CD14-positive monocyte (primary cell): ENCODE measurements around the gene RASSF7. TPM values are rescaled to one million over a fixed set of nuclear protein-coding genes. Genes with fewer than 3 reads are reported as not detected.
A peak's percentile ranks its signal among the peaks of the same experiment; 100 is the strongest.

Experiments
- DNase-seq, 3 donors: peaks; one replicate each; pipeline ENCODE4 v3.0.0-alpha.2; 2011 to 2022
- H2AFZ ChIP-seq: 2 replicates; pipeline ENCODE4 v1.6.0; 2012; ENCODE audit warnings: mild to moderate bottlenecking, low read depth, low read length, inconsistent platforms; ENCODE audit not compliant: insufficient read depth, poor library complexity, severe bottlenecking
- H3K27ac ChIP-seq, 2 donors: 1 replicate in 1 of 2; 2 replicates in 1 of 2; pipeline ENCODE4 v1.5.1; 2012 to 2013; ENCODE audit warnings: low read length in 2 of 2, control low read depth in 1 of 2, inconsistent platforms in 1 of 2, low read depth in 1 of 2, mild to moderate bottlenecking in 1 of 2
- H3K27me3 ChIP-seq, 2 donors: one replicate each; pipeline versions ENCODE4 v1.6.0 to v1.6.1; 2011 to 2013; ENCODE audit warnings: low read length in 2 of 2; ENCODE audit not compliant: control insufficient read depth in 2 of 2, insufficient read depth in 2 of 2
- H3K36me3 ChIP-seq, 2 donors: replicated peaks in 1 of 2; 1 replicate in 1 of 2; 2 replicates in 1 of 2; pipeline versions ENCODE4 v1.5.1 to v1.6.1; 2012 to 2013; ENCODE audit warnings: low read length in 2 of 2, control low read depth in 1 of 2, inconsistent platforms in 1 of 2, mild to moderate bottlenecking in 1 of 2; ENCODE audit not compliant: insufficient read depth in 2 of 2, control insufficient read depth in 1 of 2
- H3K4me1 ChIP-seq, 2 donors: 1 replicate in 1 of 2; 2 replicates in 1 of 2; pipeline versions ENCODE4 v1.5.1 to v1.6.1; 2012 to 2013; ENCODE audit warnings: low read length in 2 of 2, control low read depth in 1 of 2, inconsistent platforms in 1 of 2, mild to moderate bottlenecking in 1 of 2, moderate library complexity in 1 of 2; ENCODE audit not compliant: insufficient read depth in 2 of 2, control insufficient read depth in 1 of 2
- H3K4me2 ChIP-seq: replicated peaks from 2 replicates; pipeline ENCODE3; 2012; ENCODE audit warnings: low read length, moderate library complexity, mild to moderate bottlenecking; ENCODE audit not compliant: poor library complexity, severe bottlenecking; ENCODE audit errors: extremely low read depth
- H3K4me3 ChIP-seq, 3 experiments: fragments of 200-600 bp in 1 of 3; sonication (generic) in 1 of 3; replicated peaks in 1 of 3; 1 replicate in 2 of 3; 2 replicates in 1 of 3; pipeline ENCODE4 v1.5.1; 2011 to 2013; ENCODE audit warnings: low read length in 3 of 3, mild to moderate bottlenecking in 3 of 3, control low read depth in 2 of 3, low read depth in 2 of 3, inconsistent platforms in 1 of 3, moderate library complexity in 1 of 3
- H3K79me2 ChIP-seq: 2 replicates; pipeline ENCODE4 v1.6.0; 2012; ENCODE audit warnings: mild to moderate bottlenecking, control low read depth, inconsistent platforms, low read length, moderate library complexity; ENCODE audit not compliant: insufficient read depth
- H3K9ac ChIP-seq: 2 replicates; pipeline ENCODE4 v1.6.0; 2017; ENCODE audit warnings: low read length, mild to moderate bottlenecking; ENCODE audit not compliant: insufficient read depth, poor library complexity, severe bottlenecking
- H3K9me3 ChIP-seq, 2 donors: replicated peaks in 1 of 2; 1 replicate in 1 of 2; 2 replicates in 1 of 2; pipeline versions ENCODE4 v1.5.1 to v1.6.1; 2012 to 2013; ENCODE audit warnings: low read length in 2 of 2, control low read depth in 1 of 2; ENCODE audit not compliant: control insufficient read depth in 1 of 2, insufficient read depth in 1 of 2
- H4K20me1 ChIP-seq: 2 replicates; pipeline ENCODE4 v1.6.0; 2012; ENCODE audit warnings: mild to moderate bottlenecking, low read length, control low read depth, moderate library complexity; ENCODE audit not compliant: insufficient read depth
- H3K27ac Mint-ChIP-seq, 7 donors: one replicate each; pipeline ENCODE4 v1.8.0; 2020; ENCODE audit warnings: mild to moderate bottlenecking in 7 of 7, mixed read lengths in 7 of 7, moderate library complexity in 6 of 7, inconsistent platforms in 2 of 7
- H3K27me3 Mint-ChIP-seq, 3 donors: one replicate each; pipeline ENCODE4 v1.8.0; 2021 to 2022; ENCODE audit warnings: low read depth in 3 of 3, mild to moderate bottlenecking in 3 of 3, mixed read lengths in 3 of 3, moderate library complexity in 3 of 3, inconsistent platforms in 1 of 3
- H3K36me3 Mint-ChIP-seq, 2 donors: one replicate each; pipeline ENCODE4 v1.8.0; 2020; ENCODE audit warnings: mixed read lengths in 2 of 2, inconsistent platforms in 1 of 2, mild to moderate bottlenecking in 1 of 2
- H3K4me1 Mint-ChIP-seq: one replicate; pipeline ENCODE4 v1.8.0; 2020; ENCODE audit warnings: mild to moderate bottlenecking, mixed read lengths
- H3K4me3 Mint-ChIP-seq, 2 donors: one replicate each; pipeline ENCODE4 v1.8.0; 2020; ENCODE audit warnings: mild to moderate bottlenecking in 2 of 2, mixed read lengths in 2 of 2, moderate library complexity in 1 of 2
- H3K9me3 Mint-ChIP-seq, 7 donors: one replicate each; pipeline ENCODE4 v1.8.0; 2020 to 2022; ENCODE audit warnings: mixed read lengths in 7 of 7, mild to moderate bottlenecking in 6 of 7, moderate library complexity in 6 of 7, inconsistent platforms in 2 of 7
- WGBS: methylation state at CpG from one replicate; pipeline ENCODE4 v1.1.5; 2013; ENCODE audit warnings: missing lambda C conversion rate; ENCODE audit not compliant: insufficient coverage; 5-methylcytosine and 5-hydroxymethylcytosine counted together
- intact Hi-C, 2 donors: fragments of 100-400 bp; cut with micrococcal nuclease; formaldehyde crosslinking; loops; one replicate each; pipeline versions ENCODE4 v1.15.0 to v1.15.1; 2023
- polyA plus RNA-seq, 3 donors: library from polyadenylated mRNA; depleted of rRNA in 1 of 3; unstranded in 2 of 3; stranded (reverse) in 1 of 3; fragments of 300-500 nt in 2 of 3; fragments of >200 nt in 1 of 3; fragmentation: Illumina TruSeq in 2 of 3; gene quantifications; 1 replicate in 2 of 3; 2 replicates in 1 of 3; pipeline ENCODE4 v1.2.3, GENCODE V29; 2012 to 2021
- TF ChIP-seq, protein P1 (sequence below): fragments of 200-600 bp; IDR thresholded peaks from one replicate; pipeline ENCODE4 v1.8.0; 2022; ENCODE audit warnings: antibody characterized with exemption, mild to moderate bottlenecking

Gene RASSF7
- polyA plus RNA-seq, 3 donors, result 10.0 to 26.5 (median 12.4) TPM

DNA sequence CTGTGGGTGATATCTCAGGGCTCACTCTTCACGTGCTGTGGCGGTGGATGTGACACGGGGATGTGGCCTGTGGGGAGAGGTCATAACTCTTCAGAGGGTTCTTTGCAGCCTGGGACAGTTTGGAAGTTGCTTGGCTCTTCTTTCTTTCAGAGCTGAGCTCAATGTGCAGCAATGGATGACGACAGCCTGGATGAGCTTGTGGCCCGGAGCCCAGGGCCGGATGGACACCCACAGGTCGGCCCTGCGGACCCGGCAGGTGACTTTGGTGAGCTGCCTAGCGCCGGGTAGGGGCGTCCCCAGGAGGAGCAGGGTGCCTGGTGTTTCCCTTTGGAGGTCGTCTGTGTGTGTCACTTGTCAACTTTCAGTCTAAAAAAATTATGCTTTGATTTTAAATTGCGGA lies 20.6 kb downstream of the RASSF7 start:
- H3K27me3 ChIP-seq, result no peaks in the 10 kb centered on the region
- H3K79me2 ChIP-seq, result peaks cover 79% of the 10 kb centered on the region
- H3K36me3 ChIP-seq, result peaks cover 31 to 40% of the 10 kb centered on the region in 2 donors
- H3K27me3 Mint-ChIP-seq, result no peaks in the 10 kb centered on the region
- peaks cover 33% of the 10 kb centered on the region for H3K4me1 Mint-ChIP-seq
- H3K9me3 Mint-ChIP-seq, result peaks cover 0 to 3% (median 0%) of the 10 kb centered on the region in 7 donors
- H3K4me3 ChIP-seq, result no peak overlapping the region
- no peak for DNase-seq
- H2AFZ ChIP-seq, result no peak overlapping the region
- H3K4me1 ChIP-seq, result peaks cover 13 to 30% of the 10 kb centered on the region in 2 donors
- H3K36me3 Mint-ChIP-seq, result peaks cover 34 to 48% of the 10 kb centered on the region in 2 donors
- peak overlapping the region in 1 of 7 donors; percentile 51 for H3K27ac Mint-ChIP-seq
- H4K20me1 ChIP-seq, result peaks cover 86% of the 10 kb centered on the region
- intact Hi-C loops, result no loop called here
- H3K4me2 ChIP-seq, result no peak overlapping the region
- TF ChIP-seq, protein P1, sequence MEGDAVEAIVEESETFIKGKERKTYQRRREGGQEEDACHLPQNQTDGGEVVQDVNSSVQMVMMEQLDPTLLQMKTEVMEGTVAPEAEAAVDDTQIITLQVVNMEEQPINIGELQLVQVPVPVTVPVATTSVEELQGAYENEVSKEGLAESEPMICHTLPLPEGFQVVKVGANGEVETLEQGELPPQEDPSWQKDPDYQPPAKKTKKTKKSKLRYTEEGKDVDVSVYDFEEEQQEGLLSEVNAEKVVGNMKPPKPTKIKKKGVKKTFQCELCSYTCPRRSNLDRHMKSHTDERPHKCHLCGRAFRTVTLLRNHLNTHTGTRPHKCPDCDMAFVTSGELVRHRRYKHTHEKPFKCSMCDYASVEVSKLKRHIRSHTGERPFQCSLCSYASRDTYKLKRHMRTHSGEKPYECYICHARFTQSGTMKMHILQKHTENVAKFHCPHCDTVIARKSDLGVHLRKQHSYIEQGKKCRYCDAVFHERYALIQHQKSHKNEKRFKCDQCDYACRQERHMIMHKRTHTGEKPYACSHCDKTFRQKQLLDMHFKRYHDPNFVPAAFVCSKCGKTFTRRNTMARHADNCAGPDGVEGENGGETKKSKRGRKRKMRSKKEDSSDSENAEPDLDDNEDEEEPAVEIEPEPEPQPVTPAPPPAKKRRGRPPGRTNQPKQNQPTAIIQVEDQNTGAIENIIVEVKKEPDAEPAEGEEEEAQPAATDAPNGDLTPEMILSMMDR, result no peak
- no peak overlapping the region for H3K27ac ChIP-seq
- no peak overlapping the region for H3K9ac ChIP-seq
- H3K9me3 ChIP-seq, result no peaks in the 10 kb centered on the region
- 97% methylated on average over 8 of the region's 14 CpGs for WGBS
- H3K4me3 Mint-ChIP-seq, result no peak overlapping the region

DNA sequence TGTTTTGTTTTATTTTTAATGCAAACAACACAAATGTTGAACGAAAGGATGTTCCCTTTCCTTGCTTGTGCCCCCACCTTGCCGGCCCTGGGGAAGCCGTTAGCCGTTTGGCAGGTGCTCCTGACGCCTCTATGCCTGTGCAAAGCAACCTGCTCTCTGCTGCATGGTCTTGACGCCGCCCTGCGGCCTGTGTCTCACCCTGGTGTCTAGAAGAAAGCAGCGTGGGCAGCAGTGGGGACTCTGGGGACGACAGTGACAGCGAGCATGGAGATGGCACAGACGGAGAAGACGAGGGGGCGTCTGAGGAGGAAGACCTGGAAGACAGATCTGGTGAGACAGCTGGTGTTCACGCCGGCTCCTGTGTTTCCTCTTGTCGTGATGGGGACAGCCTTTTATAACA lies 21.0 kb downstream of the RASSF7 start:
- Mint-ChIP-seq H3K4me3 (no peak overlapping the region), H3K27me3 (no peaks in the 10 kb centered on the region), H3K36me3 (peaks cover 36 to 52% of the 10 kb centered on the region in 2 donors), H3K9me3 (peaks cover 0 to 3% (median 0%) of the 10 kb centered on the region in 7 donors), H3K4me1 (peaks cover 37% of the 10 kb centered on the region), H3K27ac (peak overlapping the region in 2 of 7 donors; percentile 30 to 83)
- Histone ChIP-seq H3K4me2 (no peak overlapping the region), H3K27me3 (no peaks in the 10 kb centered on the region), H2AFZ (no peak overlapping the region), H3K4me1 (peaks cover 16 to 34% of the 10 kb centered on the region in 2 donors), H3K9me3 (no peaks in the 10 kb centered on the region), H3K4me3 (no peak overlapping the region), H4K20me1 (peaks cover 90% of the 10 kb centered on the region), H3K79me2 (peaks cover 82% of the 10 kb centered on the region), H3K36me3 (peaks cover 35 to 44% of the 10 kb centered on the region in 2 donors), H3K9ac (no peak overlapping the region), H3K27ac (no peak overlapping the region)
- TF ChIP-seq, protein P1, result no peak
- no peak for DNase-seq
- 96% methylated on average over 15 of the region's 17 CpGs for WGBS
- intact Hi-C loops, result no loop called here
